ENCODE measurements around the gene ARID1B.

The ARID1B gene

GRCh38 chr6:157184202-157185015 is 407.2 kb downstream of the ARID1B start:
- H3K27ac ChIP-seq (ENCODE audit: low read depth, low read length) = no peak overlapping the region
- H3K4me3 ChIP-seq (ENCODE audit: low read length) = no peak overlapping the region
- no peaks in the 10 kb centered on the region for H3K4me1 ChIP-seq (ENCODE audit: insufficient read depth, low read length)
- H3K36me3 ChIP-seq (ENCODE audit: insufficient read depth, low read length) = peaks cover 68% of the 10 kb centered on the region
- 62% methylated on average over 25 of the region's 25 CpGs for WGBS
- no peaks in the 10 kb centered on the region for H3K9me3 ChIP-seq (ENCODE audit: insufficient read depth, low read depth, low read length)
- H3K9ac ChIP-seq (ENCODE audit: low read depth, low read length) = no peak overlapping the region
- no peaks in the 10 kb centered on the region for H3K27me3 ChIP-seq (ENCODE audit: insufficient read depth, low read length)

- H3K36me3 ChIP-seq (ENCODE audit: insufficient read depth, low read length) = peaks cover 75% of the 10 kb centered on the region
- H3K27ac ChIP-seq (ENCODE audit: low read depth, low read length) = no peak overlapping the region
- 95% methylated on average over 8 of the region's 8 CpGs for WGBS
Measured at GRCh38 chr6:157185171-157185570, 408.0 kb downstream of the ARID1B start.

GRCh38 chr6:157185986-157186385 is 408.8 kb downstream of the ARID1B start:
- Histone ChIP-seq H3K4me3 (ENCODE audit: low read length) (no peak overlapping the region), H3K9me3 (ENCODE audit: insufficient read depth, low read depth, low read length) (no peaks in the 10 kb centered on the region), H3K36me3 (ENCODE audit: insufficient read depth, low read length) (peaks cover 76% of the 10 kb centered on the region), H3K27ac (ENCODE audit: low read depth, low read length) (no peak overlapping the region), H3K27me3 (ENCODE audit: insufficient read depth, low read length) (no peaks in the 10 kb centered on the region), H3K4me1 (ENCODE audit: insufficient read depth, low read length) (no peaks in the 10 kb centered on the region), H3K9ac (ENCODE audit: low read depth, low read length) (no peak overlapping the region)
- WGBS = 94% methylated on average over 6 of the region's 6 CpGs

More at GRCh38 chr6:157185171-157185570, 408.0 kb downstream of the ARID1B start:
- Histone ChIP-seq H3K4me3 (ENCODE audit: low read length) (no peak overlapping the region), H3K9ac (ENCODE audit: low read depth, low read length) (no peak overlapping the region), H3K9me3 (ENCODE audit: insufficient read depth, low read depth, low read length) (no peaks in the 10 kb centered on the region), H3K4me1 (ENCODE audit: insufficient read depth, low read length) (no peaks in the 10 kb centered on the region), H3K27me3 (ENCODE audit: insufficient read depth, low read length) (no peaks in the 10 kb centered on the region)

- no peak overlapping the region for H3K4me3 ChIP-seq (ENCODE audit: low read length)
- H3K9me3 ChIP-seq (ENCODE audit: insufficient read depth, low read depth, low read length) = no peaks in the 10 kb centered on the region
- H3K27ac ChIP-seq (ENCODE audit: low read depth, low read length) = no peak overlapping the region
- no peaks in the 10 kb centered on the region for H3K27me3 ChIP-seq (ENCODE audit: insufficient read depth, low read length)
- peaks cover 75% of the 10 kb centered on the region for H3K36me3 ChIP-seq (ENCODE audit: insufficient read depth, low read length)
- H3K4me1 ChIP-seq (ENCODE audit: insufficient read depth, low read length) = no peaks in the 10 kb centered on the region
- H3K9ac ChIP-seq (ENCODE audit: low read depth, low read length) = no peak overlapping the region
- 96% methylated on average over 3 of the region's 3 CpGs for WGBS
Measured at GRCh38 chr6:157186785-157187181, 409.6 kb downstream of the ARID1B start.

GRCh38 chr6:157187182-157188083 is 410.3 kb downstream of the ARID1B start:
- 88% methylated on average over 10 of the region's 11 CpGs for WGBS
- Histone ChIP-seq H3K4me1 (ENCODE audit: insufficient read depth, low read length) (no peaks in the 10 kb centered on the region), H3K27ac (ENCODE audit: low read depth, low read length) (no peak overlapping the region), H3K4me3 (ENCODE audit: low read length) (no peak overlapping the region), H3K9ac (ENCODE audit: low read depth, low read length) (no peak overlapping the region), H3K27me3 (ENCODE audit: insufficient read depth, low read length) (no peaks in the 10 kb centered on the region), H3K9me3 (ENCODE audit: insufficient read depth, low read depth, low read length) (no peaks in the 10 kb centered on the region), H3K36me3 (ENCODE audit: insufficient read depth, low read length) (peaks cover 81% of the 10 kb centered on the region)

GRCh38 chr6:157188213-157188612 is 411.0 kb downstream of the ARID1B start:
- Histone ChIP-seq H3K9me3 (ENCODE audit: insufficient read depth, low read depth, low read length) (no peaks in the 10 kb centered on the region), H3K4me3 (ENCODE audit: low read length) (no peak overlapping the region), H3K27me3 (ENCODE audit: insufficient read depth, low read length) (no peaks in the 10 kb centered on the region), H3K36me3 (ENCODE audit: insufficient read depth, low read length) (peaks cover 83% of the 10 kb centered on the region), H3K27ac (ENCODE audit: low read depth, low read length) (no peak overlapping the region), H3K9ac (ENCODE audit: low read depth, low read length) (no peak overlapping the region), H3K4me1 (ENCODE audit: insufficient read depth, low read length) (no peaks in the 10 kb centered on the region; the same call in 1 of the 2 replicates)
- whole genome bisulfite sequencing = 95% methylated on average over 7 of the region's 7 CpGs

- Histone ChIP-seq H3K9me3 (ENCODE audit: insufficient read depth, low read depth, low read length) (no peaks in the 10 kb centered on the region), H3K4me3 (ENCODE audit: low read length) (no peak overlapping the region), H3K27me3 (ENCODE audit: insufficient read depth, low read length) (no peaks in the 10 kb centered on the region), H3K9ac (ENCODE audit: low read depth, low read length) (no peak overlapping the region), H3K4me1 (ENCODE audit: insufficient read depth, low read length) (peaks cover 5% of the 10 kb centered on the region; the same call in 1 of the 2 replicates), H3K36me3 (ENCODE audit: insufficient read depth, low read length) (peaks cover 80% of the 10 kb centered on the region), H3K27ac (ENCODE audit: low read depth, low read length) (no peak overlapping the region; the same call in 1 of the 2 replicates)
- 97% methylated on average over 5 of the region's 5 CpGs for WGBS
Measured at GRCh38 chr6:157193443-157193996, 416.3 kb downstream of the ARID1B start.

- no CpG with 5 or more reads among the region's 2 CpGs for WGBS
- no peak overlapping the region for H3K9ac ChIP-seq (ENCODE audit: low read depth, low read length)
- peaks cover 5% of the 10 kb centered on the region; the same call in 1 of the 2 replicates for H3K4me1 ChIP-seq (ENCODE audit: insufficient read depth, low read length)
- H3K4me3 ChIP-seq (ENCODE audit: low read length) = no peak overlapping the region
- H3K9me3 ChIP-seq (ENCODE audit: insufficient read depth, low read depth, low read length) = no peaks in the 10 kb centered on the region
- no peak overlapping the region for H3K27ac ChIP-seq (ENCODE audit: low read depth, low read length)
- peaks cover 81% of the 10 kb centered on the region for H3K36me3 ChIP-seq (ENCODE audit: insufficient read depth, low read length)
- no peaks in the 10 kb centered on the region for H3K27me3 ChIP-seq (ENCODE audit: insufficient read depth, low read length)
Measured at GRCh38 chr6:157194110-157194509, 416.9 kb downstream of the ARID1B start.

- no peaks in the 10 kb centered on the region for H3K9me3 ChIP-seq (ENCODE audit: insufficient read depth, low read depth, low read length)
- peaks cover 78% of the 10 kb centered on the region for H3K36me3 ChIP-seq (ENCODE audit: insufficient read depth, low read length)
- H3K4me1 ChIP-seq (ENCODE audit: insufficient read depth, low read length) = peaks cover 5% of the 10 kb centered on the region; the same call in 1 of the 2 replicates
- 85% methylated on average over 2 of the region's 3 CpGs for WGBS
- no peak overlapping the region for H3K4me3 ChIP-seq (ENCODE audit: low read length)
- no peak overlapping the region for H3K27ac ChIP-seq (ENCODE audit: low read depth, low read length)
- H3K27me3 ChIP-seq (ENCODE audit: insufficient read depth, low read length) = no peaks in the 10 kb centered on the region
- no peak overlapping the region for H3K9ac ChIP-seq (ENCODE audit: low read depth, low read length)
Measured at GRCh38 chr6:157194643-157195042, 417.5 kb downstream of the ARID1B start.

GRCh38 chr6:157196391-157196790 is 419.2 kb downstream of the ARID1B start:
- H3K4me3 ChIP-seq (ENCODE audit: low read length) = no peak overlapping the region
- H3K27me3 ChIP-seq (ENCODE audit: insufficient read depth, low read length) = no peaks in the 10 kb centered on the region
- no peak overlapping the region for H3K9ac ChIP-seq (ENCODE audit: low read depth, low read length)
- WGBS = 97% methylated on average over 6 of the region's 6 CpGs
- no peaks in the 10 kb centered on the region for H3K9me3 ChIP-seq (ENCODE audit: insufficient read depth, low read depth, low read length)
- H3K4me1 ChIP-seq (ENCODE audit: insufficient read depth, low read length) = peaks cover 5% of the 10 kb centered on the region; the same call in 1 of the 2 replicates
- H3K27ac ChIP-seq (ENCODE audit: low read depth, low read length) = no peak overlapping the region
- H3K36me3 ChIP-seq (ENCODE audit: insufficient read depth, low read length) = peaks cover 76% of the 10 kb centered on the region

All from HUES64 (cell line).